ENCODE data around the gene MICU1. TPM values are rescaled to one million over a fixed set of nuclear protein-coding genes. Genes with fewer than 3 reads are reported as not detected.
A peak's percentile ranks its signal among the peaks of the same experiment; 100 is the strongest.

The MICU1 gene
- total and polyA plus RNA-seq, 2 of the 13 experiments (the other 11 are each of a cell fraction or from before 2014, with no cell fraction given), result 32.5 to 56.1 TPM

DNA sequence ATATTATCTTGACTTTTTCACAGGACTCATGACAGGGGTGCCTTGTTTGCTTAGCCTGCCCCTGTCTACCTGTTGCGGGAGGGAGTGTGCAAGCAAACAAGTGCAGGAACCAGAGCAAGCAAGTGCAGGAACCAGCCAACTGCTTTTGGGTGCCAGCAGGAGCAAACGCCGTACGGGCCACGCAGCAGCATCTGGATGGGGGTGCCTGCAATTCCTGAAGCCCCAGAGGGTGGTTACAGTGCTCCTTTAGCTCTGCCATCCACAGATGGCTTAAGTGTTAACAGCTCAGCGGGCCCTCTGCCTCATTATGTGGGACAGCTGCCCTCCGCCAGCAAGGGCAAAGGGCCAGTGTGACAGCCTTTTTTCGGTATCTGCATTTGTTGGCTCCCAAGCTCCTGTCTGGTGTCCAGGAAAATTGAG lies 83.5 kb downstream of the MICU1 start (continued):
- TF ChIP-seq, protein P1, sequence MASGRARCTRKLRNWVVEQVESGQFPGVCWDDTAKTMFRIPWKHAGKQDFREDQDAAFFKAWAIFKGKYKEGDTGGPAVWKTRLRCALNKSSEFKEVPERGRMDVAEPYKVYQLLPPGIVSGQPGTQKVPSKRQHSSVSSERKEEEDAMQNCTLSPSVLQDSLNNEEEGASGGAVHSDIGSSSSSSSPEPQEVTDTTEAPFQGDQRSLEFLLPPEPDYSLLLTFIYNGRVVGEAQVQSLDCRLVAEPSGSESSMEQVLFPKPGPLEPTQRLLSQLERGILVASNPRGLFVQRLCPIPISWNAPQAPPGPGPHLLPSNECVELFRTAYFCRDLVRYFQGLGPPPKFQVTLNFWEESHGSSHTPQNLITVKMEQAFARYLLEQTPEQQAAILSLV (CRISPR knock-in tag; IDR thresholded peaks at IDR 0.05; ENCODE audit: borderline replicate concordance), result no peak
- TF ChIP-seq ZNF430 (CRISPR knock-in tag; IDR thresholded peaks at IDR 0.05) (no peak), ZNF552 (CRISPR knock-in tag; IDR thresholded peaks at IDR 0.05; ENCODE audit: borderline replicate concordance) (no peak), ZNF776 (CRISPR knock-in tag; IDR thresholded peaks at IDR 0.05) (no peak), ZNF24 (IDR thresholded peaks at IDR 0.05) (no peak), ZNF781 (CRISPR knock-in tag; IDR thresholded peaks at IDR 0.05; ENCODE audit: borderline replicate concordance, not compliant biosample characterization) (no peak), SETDB1 (CRISPR knock-in tag; IDR thresholded peaks at IDR 0.05; ENCODE audit: borderline replicate concordance) (no peak), NAIF1 (CRISPR knock-in tag; IDR thresholded peaks at IDR 0.05; ENCODE audit: borderline replicate concordance) (no peak), NR2F6 (IDR thresholded peaks at IDR 0.05) (no peak), NR2F6 (CRISPR knock-in tag; IDR thresholded peaks at IDR 0.05) (0 out of 2 replicates have a peak, but pooled peaks have one; percentile 11), ZNF496 (CRISPR knock-in tag; IDR thresholded peaks at IDR 0.05; ENCODE audit: insufficient replicate concordance) (no peak), JARID2 (CRISPR knock-in tag; IDR thresholded peaks at IDR 0.05; ENCODE audit: insufficient replicate concordance) (no peak), ZNF569 (CRISPR knock-in tag; IDR thresholded peaks at IDR 0.05; ENCODE audit: borderline replicate concordance) (no peak), MATR3 (CRISPR knock-in tag; IDR thresholded peaks at IDR 0.05) (no peak), KDM5A (IDR thresholded peaks at IDR 0.05; ENCODE audit: borderline replicate concordance, low read length) (no peak), YEATS2 (CRISPR knock-in tag; IDR thresholded peaks at IDR 0.05; ENCODE audit: borderline replicate concordance) (no peak), FOXP4 (CRISPR knock-in tag; IDR thresholded peaks at IDR 0.05) (peak; percentile 32; the same call in 1 of the 2 replicates), ZNF292 (CRISPR knock-in tag; IDR thresholded peaks at IDR 0.05; ENCODE audit: borderline replicate concordance, low read depth) (peak; percentile 82; the same call in 1 of the 2 replicates), ZNF354B (CRISPR knock-in tag; IDR thresholded peaks at IDR 0.05) (no peak), KDM6A (CRISPR knock-in tag; IDR thresholded peaks at IDR 0.05; ENCODE audit: low read depth) (no peak), MIER3 (CRISPR knock-in tag; IDR thresholded peaks at IDR 0.05; ENCODE audit: borderline replicate concordance) (no peak), MAFG (CRISPR knock-in tag; IDR thresholded peaks at IDR 0.05) (no peak), ZNF639 (CRISPR knock-in tag; conservative IDR thresholded peaks at IDR 0.05) (no peak), ZNF766 (CRISPR knock-in tag; IDR thresholded peaks at IDR 0.05; ENCODE audit: borderline replicate concordance) (no peak), ELF4 (CRISPR knock-in tag; IDR thresholded peaks at IDR 0.05; ENCODE audit: borderline replicate concordance) (no peak)
- TF ChIP-seq, protein P2, sequence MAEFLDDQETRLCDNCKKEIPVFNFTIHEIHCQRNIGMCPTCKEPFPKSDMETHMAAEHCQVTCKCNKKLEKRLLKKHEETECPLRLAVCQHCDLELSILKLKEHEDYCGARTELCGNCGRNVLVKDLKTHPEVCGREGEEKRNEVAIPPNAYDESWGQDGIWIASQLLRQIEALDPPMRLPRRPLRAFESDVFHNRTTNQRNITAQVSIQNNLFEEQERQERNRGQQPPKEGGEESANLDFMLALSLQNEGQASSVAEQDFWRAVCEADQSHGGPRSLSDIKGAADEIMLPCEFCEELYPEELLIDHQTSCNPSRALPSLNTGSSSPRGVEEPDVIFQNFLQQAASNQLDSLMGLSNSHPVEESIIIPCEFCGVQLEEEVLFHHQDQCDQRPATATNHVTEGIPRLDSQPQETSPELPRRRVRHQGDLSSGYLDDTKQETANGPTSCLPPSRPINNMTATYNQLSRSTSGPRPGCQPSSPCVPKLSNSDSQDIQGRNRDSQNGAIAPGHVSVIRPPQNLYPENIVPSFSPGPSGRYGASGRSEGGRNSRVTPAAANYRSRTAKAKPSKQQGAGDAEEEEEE (CRISPR knock-in tag; IDR thresholded peaks at IDR 0.05; ENCODE audit: borderline replicate concordance), result no peak

All from HepG2 (cell line).